Ammon's horn (tissue), 1 donor: ENCODE measurements around the gene ALDH1A1.
A peak's percentile ranks its signal among the peaks of the same experiment; 100 is the strongest.
"Not testable (repeated sequence)": the region's sequence is repeated elsewhere in the genome, so short reads cannot be mapped to it uniquely, and the experiment has no call there.

ENCODE experiments used
- DNase-seq: peaks from one replicate; pipeline ENCODE4 v3.0.0-alpha.2; 2016; ENCODE audit warnings: low spot score

ALDH1A1 gene

DNA sequence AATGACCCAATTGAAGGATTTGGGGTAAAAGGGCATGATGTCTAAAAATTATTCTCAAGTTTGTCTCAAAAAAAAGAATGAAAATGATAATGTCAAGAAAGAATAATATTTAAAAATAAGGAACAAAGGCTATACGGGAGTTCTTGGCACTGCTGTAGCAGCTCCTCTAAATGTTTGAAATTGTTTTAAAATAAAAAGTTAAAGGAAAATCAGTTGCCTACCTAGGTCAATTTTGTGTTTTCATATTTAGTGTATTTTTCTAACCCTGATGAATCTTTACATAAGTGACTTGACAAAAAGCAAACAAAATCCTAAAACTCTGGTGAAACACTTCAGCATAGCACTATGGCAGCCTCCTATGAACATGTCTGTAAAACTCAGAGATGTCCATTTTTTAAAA lies 56.4 kb downstream of the ALDH1A1 start:
- no peak for DNase-seq

GRCh38 chr9:72895122-72895521 lies 57.7 kb downstream of the ALDH1A1 start:
- no peak for DNase-seq

- DNase-seq, result no peak
Observed at GRCh38 chr9:72894342-72894741, 58.5 kb downstream of the ALDH1A1 start.

DNA sequence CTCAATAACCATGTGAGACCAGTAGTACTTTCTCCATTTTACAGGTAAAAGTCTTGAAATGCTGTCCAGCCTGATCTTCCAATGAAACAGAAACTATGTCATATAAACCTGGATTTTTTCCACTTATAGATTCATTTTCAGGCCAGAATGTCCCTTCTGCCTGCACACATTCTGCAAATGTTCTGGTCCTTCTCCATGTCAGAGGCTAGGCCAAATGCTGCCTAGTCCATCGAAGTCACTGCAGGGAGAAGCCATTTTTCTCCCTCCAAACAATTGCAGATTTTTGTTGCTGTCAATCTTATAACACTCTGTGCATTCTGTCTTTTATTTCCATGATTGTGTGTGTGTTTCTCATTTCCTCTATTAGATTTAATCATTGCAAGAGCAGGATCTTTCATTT lies 59.4 kb downstream of the ALDH1A1 start:
- no peak for DNase-seq

- no peak for DNase-seq
Observed at GRCh38 chr9:72891043-72891442, 61.8 kb downstream of the ALDH1A1 start.

DNA sequence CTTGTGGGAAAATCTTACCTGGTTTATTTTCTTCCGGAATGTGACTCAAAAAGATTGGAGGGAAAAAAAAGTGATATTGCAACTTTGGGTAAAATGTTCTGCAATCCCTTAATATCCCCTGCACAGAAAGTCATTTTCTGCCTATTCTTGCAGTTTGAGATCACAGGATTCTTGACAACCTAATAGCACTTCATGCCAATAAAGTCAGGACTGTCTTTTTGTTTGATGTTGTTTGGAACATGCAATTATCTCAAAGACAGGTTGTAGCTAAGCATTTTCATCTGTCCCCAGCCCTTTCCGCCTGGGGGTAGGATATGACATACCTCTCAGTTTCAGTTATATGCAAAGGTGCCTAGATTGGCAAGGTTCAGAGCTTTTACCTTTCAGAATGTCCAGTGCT lies 63.9 kb downstream of the ALDH1A1 start:
- no peak for DNase-seq

DNA sequence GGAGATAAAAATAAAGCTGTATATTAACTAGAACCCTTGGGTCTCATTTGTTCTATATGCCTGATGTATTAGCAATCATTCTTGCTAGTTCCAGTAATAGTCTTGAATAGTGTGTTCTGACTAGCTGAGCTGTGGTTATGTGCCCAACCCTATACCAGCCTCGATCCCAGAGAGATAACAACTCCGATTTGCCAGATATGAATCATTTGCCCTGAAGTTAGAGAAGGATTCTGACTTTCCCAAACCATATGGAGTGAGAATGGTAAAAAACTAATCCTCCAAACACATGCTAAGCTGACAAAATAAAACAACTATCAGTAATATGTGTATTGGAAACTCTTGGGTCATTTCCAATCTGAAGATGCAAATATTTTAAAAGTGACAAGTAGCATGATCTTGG lies 64.8 kb downstream of the ALDH1A1 start:
- DNase-seq, result no peak

DNA sequence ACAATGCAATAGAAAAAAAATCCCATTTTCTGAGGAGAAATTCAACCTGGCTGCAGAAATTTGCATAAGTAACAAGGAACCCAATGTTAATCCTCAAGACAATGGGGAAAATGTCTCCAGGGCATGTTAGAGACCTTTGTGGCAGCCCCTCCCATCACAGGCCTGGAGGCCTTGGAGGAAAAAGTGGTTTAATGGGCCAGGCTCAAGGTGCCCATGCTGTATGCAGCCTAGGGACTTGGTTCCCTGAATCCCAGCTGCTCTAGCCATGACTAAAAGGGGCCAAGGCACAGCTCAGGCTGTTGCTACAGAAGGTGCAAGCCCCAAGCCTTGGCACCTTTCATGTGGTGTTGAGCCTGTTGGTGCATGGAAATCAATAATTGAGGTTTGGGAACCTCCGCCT lies 66.5 kb downstream of the ALDH1A1 start:
- no peak for DNase-seq

GRCh38 chr9:72884508-72884907 lies 68.3 kb downstream of the ALDH1A1 start:
- no peak for DNase-seq

- no peak for DNase-seq
Observed at GRCh38 chr9:72883875-72884274, 69.0 kb downstream of the ALDH1A1 start.

- peak; percentile 15 for DNase-seq
Observed at GRCh38 chr9:72882117-72882775, 70.6 kb downstream of the ALDH1A1 start.

DNA sequence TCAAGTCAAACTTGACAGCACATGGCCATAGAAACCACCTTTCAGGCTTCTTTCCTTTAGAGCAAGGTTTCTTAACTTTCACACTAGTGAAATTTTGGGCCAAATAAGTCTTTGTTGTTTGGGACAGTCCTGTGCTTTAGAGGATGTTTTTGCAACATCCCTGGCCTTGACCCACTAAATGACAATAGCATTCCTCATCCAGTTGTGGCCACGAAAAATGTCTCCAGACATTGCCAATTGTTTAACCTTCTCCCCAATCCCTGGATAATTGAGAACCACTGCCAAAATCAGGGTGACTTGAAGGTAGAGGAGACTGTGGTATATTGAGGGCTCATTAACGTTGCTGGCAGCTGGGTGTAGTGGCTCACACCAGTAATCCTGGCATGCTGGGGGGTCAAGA lies 72.0 kb downstream of the ALDH1A1 start:
- no peak for DNase-seq

DNA sequence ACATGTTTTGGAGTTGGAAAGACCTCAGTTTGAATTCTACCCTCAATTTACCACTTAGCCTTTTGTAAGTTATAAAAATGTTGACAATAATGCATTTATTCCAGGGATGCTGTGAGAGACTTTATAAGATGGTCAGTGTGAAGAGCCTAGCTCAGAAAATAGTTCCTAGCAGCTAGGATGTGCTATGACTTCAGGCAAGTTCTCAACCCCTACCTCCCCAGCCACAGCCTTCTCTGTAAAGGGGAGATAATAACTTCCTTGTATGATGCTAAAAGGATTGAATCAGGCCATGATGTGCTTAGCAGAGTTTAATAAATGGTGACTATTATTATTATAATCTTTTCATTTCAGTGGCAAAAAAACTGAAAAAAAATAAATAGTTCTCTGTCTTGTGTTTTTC lies 77.6 kb downstream of the ALDH1A1 start:
- DNase-seq, result no peak

DNA sequence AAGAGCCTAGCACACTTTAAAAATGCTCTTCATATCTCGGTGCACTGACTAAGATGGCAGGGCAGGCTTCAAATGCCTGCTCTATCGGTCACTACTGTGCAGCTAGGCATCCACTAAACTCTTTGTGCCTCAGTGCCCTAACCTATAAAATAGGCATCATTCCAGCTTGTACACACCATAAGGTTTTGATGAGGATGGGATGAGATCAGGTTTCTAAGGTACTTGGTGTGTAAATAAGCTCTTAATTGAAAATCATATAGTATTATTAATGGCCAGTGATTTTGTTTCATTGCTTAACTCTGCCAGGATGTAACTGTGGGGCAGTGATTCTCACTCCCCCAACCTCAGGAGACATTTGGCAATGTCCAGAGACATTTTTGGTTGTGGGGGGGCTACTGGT lies 78.5 kb downstream of the ALDH1A1 start:
- no peak for DNase-seq

DNA sequence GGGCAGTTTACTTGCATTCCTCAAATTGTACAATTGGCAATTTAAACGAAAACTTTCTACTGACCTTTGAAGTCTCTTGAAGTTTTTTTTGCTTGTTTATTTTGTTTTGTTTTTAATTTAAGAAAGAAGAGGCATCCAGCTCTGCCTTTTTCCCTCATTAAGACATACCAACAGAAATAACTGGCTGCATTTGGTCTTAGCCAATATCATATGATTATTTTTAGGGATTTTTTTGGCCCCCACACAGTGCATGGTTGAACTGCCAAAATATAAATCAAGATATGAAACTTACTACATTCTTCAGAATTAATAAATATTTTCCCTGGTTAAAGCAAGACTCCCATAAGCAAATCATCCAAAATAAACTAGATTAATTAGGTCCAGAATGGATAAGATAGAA lies 79.4 kb downstream of the ALDH1A1 start:
- no peak for DNase-seq

GRCh38 chr9:72872718-72873117 lies 80.1 kb downstream of the ALDH1A1 start:
- no peak for DNase-seq

DNA sequence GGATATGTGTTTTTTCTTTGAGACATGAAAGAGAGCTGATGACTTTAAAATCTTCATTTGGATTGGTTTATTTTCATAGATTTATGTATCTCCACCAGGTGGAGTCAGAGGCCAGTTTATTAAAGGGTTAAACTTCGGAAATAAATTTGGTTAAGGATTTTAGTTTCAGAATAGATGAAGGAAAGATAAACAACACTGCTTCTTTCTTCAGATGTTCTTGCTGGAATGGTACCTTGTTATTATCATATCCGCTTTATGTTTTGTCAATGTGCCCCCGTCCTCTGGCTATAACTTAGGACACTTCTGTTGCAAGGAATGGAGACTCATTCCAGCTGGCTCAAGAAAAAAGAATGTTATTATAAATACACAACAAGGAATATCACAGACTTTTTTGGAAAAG lies 81.2 kb downstream of the ALDH1A1 start:
- DNase-seq, result no peak

- no peak for DNase-seq
Observed at GRCh38 chr9:72864327-72864726, 88.5 kb downstream of the ALDH1A1 start.

- DNase-seq, result no peak
Observed at GRCh38 chr9:72863456-72864094, 89.3 kb downstream of the ALDH1A1 start.

GRCh38 chr9:72862788-72863187 lies 90.1 kb downstream of the ALDH1A1 start:
- DNase-seq, result not testable (repeated sequence)

DNA sequence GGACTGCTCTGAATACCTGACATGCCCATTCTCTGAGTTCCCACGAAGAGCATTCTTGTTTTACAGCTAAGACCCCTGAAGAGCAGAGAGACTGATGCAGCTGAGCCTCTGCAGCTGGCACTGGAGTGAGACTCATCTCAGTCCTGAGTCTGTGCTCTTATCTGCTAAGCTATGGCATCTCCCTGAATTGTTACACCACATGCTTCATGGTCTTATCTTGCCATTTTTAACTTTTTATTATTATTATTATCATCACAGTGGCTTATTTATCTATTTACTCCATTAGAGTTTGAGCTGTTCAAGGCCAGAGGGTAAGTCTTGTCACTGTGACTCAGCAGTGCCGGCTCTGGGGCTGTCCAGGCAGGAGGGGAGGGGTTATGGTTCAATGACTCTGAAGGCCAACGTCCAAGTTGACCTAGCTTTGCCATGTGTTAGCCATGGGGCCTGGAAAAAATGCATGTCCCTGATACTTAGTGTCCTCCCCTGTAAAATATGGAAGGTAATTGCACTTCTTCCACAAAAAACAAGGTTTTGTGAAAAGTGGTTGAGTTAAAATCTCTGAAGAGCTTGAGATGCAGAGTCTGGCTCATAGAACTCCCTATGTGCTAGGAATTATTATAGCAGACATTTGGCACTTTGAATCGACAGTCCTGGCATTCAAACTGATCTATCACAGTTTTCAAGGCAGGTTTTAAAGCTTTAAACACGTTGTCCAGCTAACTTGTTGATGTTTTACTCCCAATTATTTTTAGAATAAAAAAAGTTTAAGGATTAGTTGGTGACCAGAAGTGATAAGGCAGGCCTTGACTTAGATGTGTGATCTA lies 94.6 kb downstream of the ALDH1A1 start:
- no peak for DNase-seq

DNA sequence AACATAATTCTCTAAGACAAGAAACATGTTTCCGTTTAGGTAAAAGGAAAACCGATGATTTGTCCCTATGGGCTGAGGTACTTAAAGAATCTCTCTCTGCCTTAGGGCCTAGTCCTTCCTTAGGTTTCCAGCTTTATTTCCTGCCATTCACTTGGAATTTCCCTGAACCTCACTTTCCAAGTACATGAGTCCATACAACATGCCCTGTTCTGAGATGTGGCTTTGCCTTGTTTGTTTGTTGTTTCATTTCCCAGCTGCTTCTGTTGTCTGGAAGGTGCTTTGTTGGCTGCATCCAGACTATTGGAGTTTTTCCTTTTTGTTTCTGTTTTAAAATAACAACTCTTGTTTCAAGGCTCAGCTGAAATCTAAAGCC lies 95.2 kb downstream of the ALDH1A1 start:
- no peak for DNase-seq

- peak; percentile 72 for DNase-seq
Observed at GRCh38 chr9:72856972-72857623, 95.8 kb downstream of the ALDH1A1 start.
